OCI-LY1 (cell line): Measurements from ENCODE around the gene LCE3D.

Experiments used
- EZH2 ChIP-seq: fragments of 200-600 bp; sonication (generic), shearing (Covaris generic); IDR thresholded peaks from 2 replicates; pipeline ENCODE4 v1.8.0; 2017; ENCODE audit warnings: borderline replicate concordance, mixed run types, mild to moderate bottlenecking, antibody characterized with exemption, low read length, moderate library complexity, mixed read lengths
- TF ChIP-seq, protein P1 (sequence below): fragments of 200-600 bp; sonication (generic), shearing (Covaris generic); IDR thresholded peaks from 2 replicates; pipeline ENCODE4 v1.5.1; 2017; ENCODE audit warnings: mild to moderate bottlenecking, antibody characterized with exemption, low read length, moderate library complexity, mixed read lengths

DNA sequence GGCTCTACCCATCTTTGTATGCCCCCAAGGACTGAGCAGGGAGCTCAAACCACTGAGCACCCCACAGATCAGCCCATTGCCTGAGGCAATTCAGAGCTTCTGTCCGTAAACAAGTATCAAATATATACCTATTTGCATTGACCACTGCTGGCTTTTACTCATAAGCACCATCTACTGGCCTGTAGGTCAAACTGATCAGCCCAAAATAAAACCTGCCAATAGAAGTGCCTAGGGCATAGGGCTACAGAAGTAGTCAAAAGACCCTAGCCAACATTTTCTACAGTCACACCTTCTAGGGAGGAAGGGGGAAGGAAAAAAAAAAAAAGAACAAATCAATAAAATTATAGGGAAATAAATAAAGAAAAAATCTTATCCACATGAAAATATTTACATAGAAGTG lies 5.3 kb upstream of the LCE3D start:
- TF ChIP-seq, protein P1, sequence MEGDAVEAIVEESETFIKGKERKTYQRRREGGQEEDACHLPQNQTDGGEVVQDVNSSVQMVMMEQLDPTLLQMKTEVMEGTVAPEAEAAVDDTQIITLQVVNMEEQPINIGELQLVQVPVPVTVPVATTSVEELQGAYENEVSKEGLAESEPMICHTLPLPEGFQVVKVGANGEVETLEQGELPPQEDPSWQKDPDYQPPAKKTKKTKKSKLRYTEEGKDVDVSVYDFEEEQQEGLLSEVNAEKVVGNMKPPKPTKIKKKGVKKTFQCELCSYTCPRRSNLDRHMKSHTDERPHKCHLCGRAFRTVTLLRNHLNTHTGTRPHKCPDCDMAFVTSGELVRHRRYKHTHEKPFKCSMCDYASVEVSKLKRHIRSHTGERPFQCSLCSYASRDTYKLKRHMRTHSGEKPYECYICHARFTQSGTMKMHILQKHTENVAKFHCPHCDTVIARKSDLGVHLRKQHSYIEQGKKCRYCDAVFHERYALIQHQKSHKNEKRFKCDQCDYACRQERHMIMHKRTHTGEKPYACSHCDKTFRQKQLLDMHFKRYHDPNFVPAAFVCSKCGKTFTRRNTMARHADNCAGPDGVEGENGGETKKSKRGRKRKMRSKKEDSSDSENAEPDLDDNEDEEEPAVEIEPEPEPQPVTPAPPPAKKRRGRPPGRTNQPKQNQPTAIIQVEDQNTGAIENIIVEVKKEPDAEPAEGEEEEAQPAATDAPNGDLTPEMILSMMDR = no peak
- no peak for TF ChIP-seq EZH2
